Measurements from ENCODE around the gene KRTAP6-2. TPM values are rescaled to one million over a fixed set of nuclear protein-coding genes. Genes with fewer than 3 reads are reported as not detected.

KRTAP6-2 gene
- total RNA-seq, 1 donor from 2014 or later: not detected

- H3K27ac Mint-ChIP-seq: no peak overlapping the region
- no peak overlapping the region for H3K4me3 Mint-ChIP-seq (ENCODE audit: low read depth)
- peaks cover 5% of the 10 kb centered on the region for H3K9me3 Mint-ChIP-seq (ENCODE audit: low read depth)
- DNase-seq (ENCODE audit: low spot score, unreplicated experiment): no peak
- TF ChIP-seq, protein P1, sequence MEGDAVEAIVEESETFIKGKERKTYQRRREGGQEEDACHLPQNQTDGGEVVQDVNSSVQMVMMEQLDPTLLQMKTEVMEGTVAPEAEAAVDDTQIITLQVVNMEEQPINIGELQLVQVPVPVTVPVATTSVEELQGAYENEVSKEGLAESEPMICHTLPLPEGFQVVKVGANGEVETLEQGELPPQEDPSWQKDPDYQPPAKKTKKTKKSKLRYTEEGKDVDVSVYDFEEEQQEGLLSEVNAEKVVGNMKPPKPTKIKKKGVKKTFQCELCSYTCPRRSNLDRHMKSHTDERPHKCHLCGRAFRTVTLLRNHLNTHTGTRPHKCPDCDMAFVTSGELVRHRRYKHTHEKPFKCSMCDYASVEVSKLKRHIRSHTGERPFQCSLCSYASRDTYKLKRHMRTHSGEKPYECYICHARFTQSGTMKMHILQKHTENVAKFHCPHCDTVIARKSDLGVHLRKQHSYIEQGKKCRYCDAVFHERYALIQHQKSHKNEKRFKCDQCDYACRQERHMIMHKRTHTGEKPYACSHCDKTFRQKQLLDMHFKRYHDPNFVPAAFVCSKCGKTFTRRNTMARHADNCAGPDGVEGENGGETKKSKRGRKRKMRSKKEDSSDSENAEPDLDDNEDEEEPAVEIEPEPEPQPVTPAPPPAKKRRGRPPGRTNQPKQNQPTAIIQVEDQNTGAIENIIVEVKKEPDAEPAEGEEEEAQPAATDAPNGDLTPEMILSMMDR (IDR thresholded peaks at IDR 0.05; ENCODE audit: unreplicated experiment): no peak
- no peaks in the 10 kb centered on the region for H3K36me3 Mint-ChIP-seq (ENCODE audit: insufficient read depth)
- H3K4me1 Mint-ChIP-seq (ENCODE audit: low read depth): no peaks in the 10 kb centered on the region
- peaks cover 3% of the 10 kb centered on the region for H3K27me3 Mint-ChIP-seq
Measured at GRCh38 chr21:30580132-30580531, 18.6 kb downstream of the KRTAP6-2 start.

GRCh38 chr21:30579346-30579745 is 19.4 kb downstream of the KRTAP6-2 start:
- H3K36me3 Mint-ChIP-seq (ENCODE audit: insufficient read depth): no peaks in the 10 kb centered on the region
- H3K27me3 Mint-ChIP-seq: peaks cover 3% of the 10 kb centered on the region
- TF ChIP-seq, protein P1 (IDR thresholded peaks at IDR 0.05; ENCODE audit: unreplicated experiment): no peak
- no peak overlapping the region for H3K4me3 Mint-ChIP-seq (ENCODE audit: low read depth)
- H3K27ac Mint-ChIP-seq: no peak overlapping the region
- H3K9me3 Mint-ChIP-seq (ENCODE audit: low read depth): peaks cover 3% of the 10 kb centered on the region
- DNase-seq (ENCODE audit: low spot score, unreplicated experiment): no peak
- H3K4me1 Mint-ChIP-seq (ENCODE audit: low read depth): no peaks in the 10 kb centered on the region

GRCh38 chr21:30577766-30578165 is 20.9 kb downstream of the KRTAP6-2 start:
- Mint-ChIP-seq H3K27me3 (peaks cover 3% of the 10 kb centered on the region), H3K9me3 (ENCODE audit: low read depth) (peaks cover 9% of the 10 kb centered on the region), H3K4me3 (ENCODE audit: low read depth) (no peak overlapping the region), H3K36me3 (ENCODE audit: insufficient read depth) (no peaks in the 10 kb centered on the region), H3K27ac (no peak overlapping the region), H3K4me1 (ENCODE audit: low read depth) (no peaks in the 10 kb centered on the region)
- no peak for DNase-seq (ENCODE audit: low spot score, unreplicated experiment)
- TF ChIP-seq, protein P1 (IDR thresholded peaks at IDR 0.05; ENCODE audit: unreplicated experiment): no peak

GRCh38 chr21:30567617-30568016 is 31.1 kb downstream of the KRTAP6-2 start:
- TF ChIP-seq, protein P1 (IDR thresholded peaks at IDR 0.05; ENCODE audit: unreplicated experiment): no peak
- H3K4me1 Mint-ChIP-seq (ENCODE audit: low read depth): no peaks in the 10 kb centered on the region
- H3K27ac Mint-ChIP-seq: no peak overlapping the region
- no peaks in the 10 kb centered on the region for H3K36me3 Mint-ChIP-seq (ENCODE audit: insufficient read depth)
- H3K27me3 Mint-ChIP-seq: peaks cover 3% of the 10 kb centered on the region
- DNase-seq (ENCODE audit: low spot score, unreplicated experiment): no peak
- peaks cover 18% of the 10 kb centered on the region for H3K9me3 Mint-ChIP-seq (ENCODE audit: low read depth)
- H3K4me3 Mint-ChIP-seq (ENCODE audit: low read depth): no peak overlapping the region

DNA sequence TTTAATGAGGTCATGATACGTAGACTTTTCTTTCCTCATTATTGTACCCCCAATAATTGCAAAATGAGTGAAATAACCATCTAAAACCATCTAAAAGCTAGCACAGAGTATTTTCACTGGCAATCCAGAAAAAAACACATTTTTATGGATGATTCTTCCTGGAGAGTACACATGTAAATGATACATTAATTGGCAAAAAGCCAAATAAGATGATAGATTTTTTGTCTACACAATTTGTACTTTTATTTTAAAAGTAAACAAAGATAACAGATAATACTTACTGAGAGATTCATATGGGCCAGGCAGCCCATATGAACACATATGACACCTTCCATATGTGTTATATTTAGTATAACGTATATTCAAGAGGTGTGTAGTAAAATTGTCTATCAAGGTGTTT is 35.1 kb downstream of the KRTAP6-2 start:
- TF ChIP-seq, protein P1 (IDR thresholded peaks at IDR 0.05; ENCODE audit: unreplicated experiment): no peak
- Mint-ChIP-seq H3K36me3 (ENCODE audit: insufficient read depth) (no peaks in the 10 kb centered on the region), H3K9me3 (ENCODE audit: low read depth) (peaks cover 13% of the 10 kb centered on the region), H3K4me1 (ENCODE audit: low read depth) (no peaks in the 10 kb centered on the region), H3K27me3 (no peaks in the 10 kb centered on the region), H3K27ac (no peak overlapping the region), H3K4me3 (ENCODE audit: low read depth) (no peak overlapping the region)
- no peak for DNase-seq (ENCODE audit: low spot score, unreplicated experiment)

Measured in progenitor cell of endocrine pancreas (in vitro differentiated cells).